IPS DF 4.7 (cell line): ENCODE measurements around the gene LONRF3.

Experiments used
- DNase-seq: peaks from one replicate; pipeline ENCODE4 v3.0.0-alpha.2; 2013; ENCODE audit warnings: low spot score; ENCODE audit errors: extremely low read depth

The LONRF3 gene

GRCh38 chrX:119036107-119037029 lies 62.0 kb downstream of the LONRF3 start:
- no peak for DNase-seq

DNA sequence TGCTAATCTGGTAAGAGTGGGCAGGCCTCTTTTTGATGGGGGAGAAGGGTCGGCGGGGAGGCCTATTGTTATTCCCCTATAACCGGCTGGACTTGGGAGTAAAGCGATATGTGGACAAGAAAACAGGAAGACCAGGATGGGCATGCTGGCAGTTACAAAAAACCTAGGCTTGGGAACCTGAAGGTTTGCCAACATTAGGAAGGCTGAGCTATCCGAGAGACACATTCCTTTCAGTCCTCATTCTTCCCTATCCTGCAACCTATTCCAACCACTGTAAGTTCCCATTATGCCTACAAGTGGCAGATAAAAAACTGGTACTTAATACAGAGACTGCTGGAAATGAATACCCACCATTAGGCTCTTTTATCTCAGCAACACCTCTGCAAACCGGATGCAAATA lies 66.0 kb downstream of the LONRF3 start:
- DNase-seq = no peak

DNA sequence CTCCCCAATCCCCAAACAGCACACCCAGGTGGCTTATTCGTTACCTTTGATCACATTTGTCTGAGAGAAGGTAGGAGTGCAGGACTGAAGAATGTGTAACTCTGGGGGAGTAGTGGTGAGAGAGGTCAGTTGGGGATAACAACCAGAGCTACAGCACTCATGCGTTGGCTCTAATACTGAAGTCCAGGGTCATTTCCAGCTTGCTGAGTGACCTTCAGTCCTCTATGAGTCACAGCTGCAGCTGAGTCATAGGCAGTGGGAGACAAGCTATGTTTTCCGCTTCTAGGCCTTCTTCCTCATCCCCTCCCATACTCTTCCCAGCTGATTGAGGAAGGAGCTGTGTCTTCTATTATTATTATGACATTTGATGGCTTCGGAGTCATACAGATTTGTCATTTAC lies 66.8 kb downstream of the LONRF3 start:
- no peak for DNase-seq

GRCh38 chrX:119042040-119042439 lies 67.6 kb downstream of the LONRF3 start:
- no peak for DNase-seq

GRCh38 chrX:119042996-119043395 lies 68.6 kb downstream of the LONRF3 start:
- DNase-seq = no peak

DNA sequence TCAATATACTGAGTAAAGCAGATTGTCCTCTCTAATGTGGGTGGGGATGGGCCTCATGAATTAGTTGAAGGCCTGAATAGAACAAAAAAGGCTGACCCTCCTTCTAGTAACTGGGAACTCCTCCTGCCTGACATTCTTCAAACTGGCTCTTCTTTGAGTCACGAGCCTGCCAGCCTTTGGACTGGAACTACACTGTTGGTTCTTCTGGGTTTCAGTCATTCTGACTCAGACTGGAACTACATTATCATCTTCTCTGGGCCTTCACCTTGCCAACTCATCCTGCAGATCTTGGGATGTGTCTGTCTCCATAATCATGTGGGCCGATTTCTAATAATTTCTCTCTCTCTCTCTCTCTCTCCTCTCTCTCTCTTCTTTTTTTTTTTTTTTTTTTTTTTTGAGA lies 71.5 kb downstream of the LONRF3 start:
- DNase-seq = no peak

- no peak for DNase-seq
These were observed 81.3 kb downstream of the LONRF3 start for GRCh38 chrX:119055687-119056086.

DNA sequence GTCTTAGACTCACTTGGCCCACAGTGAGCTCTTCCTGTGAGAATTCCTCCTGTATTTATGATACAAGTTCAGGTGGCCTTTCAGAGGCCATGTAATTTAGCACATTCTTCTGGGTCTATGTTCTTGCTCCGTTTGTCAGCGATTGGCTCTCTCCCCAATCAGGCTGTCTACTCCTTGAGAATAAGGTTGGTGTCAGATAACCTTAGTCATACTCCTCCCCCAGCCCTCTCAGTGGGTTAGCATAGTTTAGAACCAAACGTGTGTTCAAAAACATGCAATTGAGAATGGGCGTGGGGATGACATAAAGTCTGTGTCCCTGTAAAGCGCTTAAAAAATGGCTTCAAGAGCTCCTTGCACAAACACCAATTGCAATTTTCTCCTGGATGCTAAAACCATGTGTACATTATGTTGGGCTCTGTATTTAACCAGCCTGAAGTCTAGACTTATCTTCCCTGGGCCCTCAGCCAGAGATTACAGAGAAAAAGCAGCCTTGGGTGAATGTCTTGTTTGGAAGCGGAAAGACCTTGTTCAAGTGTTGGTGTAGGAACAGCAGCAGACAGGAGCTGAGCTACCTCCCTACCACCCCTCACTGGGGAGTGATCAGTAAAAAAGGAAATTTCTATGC lies 88.4 kb downstream of the LONRF3 start:
- no peak for DNase-seq

DNA sequence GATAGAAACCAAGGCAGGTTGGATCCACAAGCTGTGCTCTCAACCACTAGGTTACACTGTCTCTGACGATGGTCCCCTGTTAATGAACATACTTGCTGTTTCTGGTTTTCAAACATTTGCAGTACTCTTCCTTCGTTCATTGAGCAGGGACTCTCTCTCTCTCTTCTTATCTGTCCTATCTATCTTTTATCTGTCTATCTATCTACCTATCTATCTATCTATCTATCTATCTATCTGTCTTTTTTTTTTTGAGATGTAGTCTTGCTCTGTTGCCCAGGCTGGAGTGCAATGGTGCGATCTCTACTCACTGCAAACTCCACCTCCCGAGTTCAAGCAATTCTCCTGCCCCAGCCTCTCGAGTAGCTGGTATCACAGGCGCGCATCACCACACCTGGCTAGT lies 89.0 kb downstream of the LONRF3 start:
- no peak for DNase-seq

DNA sequence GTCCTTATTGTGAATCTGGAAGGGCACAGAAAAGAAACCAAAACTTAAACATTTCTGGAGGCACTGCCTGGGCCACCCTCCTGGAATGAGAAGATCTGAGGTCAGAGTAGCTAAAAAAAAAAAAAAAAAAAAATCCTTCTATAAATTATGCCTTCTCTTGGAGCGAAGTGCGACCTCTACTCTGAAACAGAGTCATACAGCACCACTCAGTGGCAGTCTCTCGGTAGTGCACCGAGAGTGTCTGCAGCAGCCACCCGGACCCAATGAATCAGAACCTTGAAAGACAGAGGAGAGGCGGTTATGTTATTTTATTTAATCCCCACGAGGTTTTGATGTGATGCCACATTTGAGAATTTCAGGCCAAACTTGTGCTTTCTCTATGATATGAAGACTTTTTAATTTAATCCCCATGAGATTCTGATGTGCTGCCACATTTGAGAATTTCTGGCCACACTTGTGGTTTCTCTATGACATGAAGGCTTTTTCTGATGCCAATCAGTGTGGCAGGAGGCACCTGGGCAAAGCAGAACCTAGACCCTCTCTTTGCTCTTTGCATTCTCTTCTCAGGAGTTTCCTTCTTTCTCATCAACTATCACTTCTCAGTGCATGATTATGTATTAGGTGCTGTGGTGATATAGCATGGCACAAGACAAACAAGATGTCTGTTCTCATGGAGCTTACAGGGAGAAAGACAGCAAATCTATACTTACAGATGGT lies 92.8 kb downstream of the LONRF3 start:
- DNase-seq = no peak
